PC-3 (cell line): ENCODE measurements around the gene DGKD. TPM values are rescaled to one million over a fixed set of nuclear protein-coding genes. Genes with fewer than 3 reads are reported as not detected.

Experiments used
- ATAC-seq: fragments of 200-7000 bp; cut with Tn5 transposase; 2 replicates; pipeline ENCODE4 v1.9.1; 2020; ENCODE audit warnings: mild to moderate bottlenecking, moderate library complexity
- BruUV-seq: library from RNA; stranded (reverse); fragments of 400-500 nt; replicated peaks from 2 replicates; lab custom pipeline; 2021; lab: Mats Ljungman, UMichigan
- CTCF ChIA-PET: fragments of 300-600 bp; sonication (Branson Sonifier 250); formaldehyde crosslinking; loops from one replicate; lab custom pipeline; 2022; ENCODE audit warnings: antibody characterized with exemption; lab: Charles Lee
- POLR2A ChIA-PET: fragments of 300-600 bp; sonication (Branson Sonifier 250); formaldehyde crosslinking; loops from one replicate; lab custom pipeline; 2022; ENCODE audit warnings: antibody characterized with exemption; ENCODE audit not compliant: unreplicated experiment; lab: Charles Lee
- DNase-seq: peaks from one replicate; pipeline ENCODE4 v3.0.0-alpha.2; 2015
- H2AFZ ChIP-seq: fragments of 300-600 bp; sonication (generic); 2 replicates; pipeline ENCODE4 v1.6.0; 2016; ENCODE audit warnings: antibody characterized with exemption, low read length
- H3F3A ChIP-seq: fragments of 300-600 bp; sonication (generic); one replicate; pipeline ENCODE4 v1.6.0; 2017; ENCODE audit warnings: antibody characterized with exemption, low read length, control low read depth, mild to moderate bottlenecking; ENCODE audit not compliant: unreplicated experiment
- H3K27ac ChIP-seq: fragments of 300-600 bp; sonication (generic); 2 replicates; pipeline ENCODE4 v1.5.1; 2016; ENCODE audit warnings: mild to moderate bottlenecking, low read length
- H3K27me3 ChIP-seq: fragments of 300-600 bp; sonication (generic); 2 replicates; pipeline ENCODE4 v1.6.1; 2016; ENCODE audit warnings: low read length, mixed read lengths
- H3K36me3 ChIP-seq: fragments of 300-600 bp; sonication (generic); 2 replicates; pipeline ENCODE4 v1.6.1; 2016; ENCODE audit warnings: low read depth, mixed run types, low read length, mixed read lengths
- H3K4me1 ChIP-seq: fragments of 300-600 bp; sonication (generic); 2 replicates; pipeline ENCODE4 v1.5.1; 2016; ENCODE audit warnings: low read length; ENCODE audit not compliant: insufficient read depth
- H3K4me2 ChIP-seq: fragments of 300-600 bp; sonication (generic); 2 replicates; pipeline ENCODE4 v1.6.0; 2016; ENCODE audit warnings: low read length
- H3K4me3 ChIP-seq: fragments of 300-600 bp; sonication (generic); 2 replicates; pipeline ENCODE4 v1.5.1; 2016; ENCODE audit warnings: mild to moderate bottlenecking, low read length, mixed read lengths
- H3K79me2 ChIP-seq: fragments of 300-600 bp; sonication (generic); 2 replicates; pipeline ENCODE4 v1.6.1; 2017; ENCODE audit warnings: low read length, mixed read lengths
- H3K9ac ChIP-seq: fragments of 300-600 bp; sonication (generic); 2 replicates; pipeline ENCODE4 v1.6.0; 2016; ENCODE audit warnings: mild to moderate bottlenecking, low read length
- H3K9me2 ChIP-seq: fragments of 300-600 bp; sonication (generic); replicated peaks from 2 replicates; pipeline ENCODE4 v1.6.1; 2016; ENCODE audit warnings: mixed run types, low read length, mixed read lengths
- H3K9me3 ChIP-seq: fragments of 300-600 bp; sonication (generic); 2 replicates; pipeline ENCODE4 v1.6.1; 2016; ENCODE audit warnings: low read length, mixed read lengths
- H4K20me1 ChIP-seq: fragments of 300-600 bp; sonication (generic); 2 replicates; pipeline ENCODE4 v1.6.1; 2016; ENCODE audit warnings: low read length, mixed read lengths
- CTCF ChIP-seq: fragments of 300-600 bp; sonication (generic); conservative IDR thresholded peaks from 2 replicates; pipeline ENCODE4 v1.5.1; 2017; ENCODE audit warnings: antibody characterized with exemption, low read depth, mild to moderate bottlenecking, low read length
- EZH2 ChIP-seq: fragments of 300-600 bp; sonication (generic); IDR thresholded peaks from one replicate; pipeline ENCODE4 v1.6.1; 2017; ENCODE audit warnings: antibody characterized with exemption, mild to moderate bottlenecking, low read length; ENCODE audit not compliant: unreplicated experiment
- EZH2phosphoT487 ChIP-seq: fragments of 300-600 bp; sonication (generic); IDR thresholded peaks from 2 replicates; pipeline ENCODE4 v1.6.1; 2018; ENCODE audit warnings: mild to moderate bottlenecking, antibody characterized with exemption, low read length, borderline replicate concordance
- intact Hi-C: fragments of 100-400 bp; cut with micrococcal nuclease; formaldehyde crosslinking; loops from 2 replicates; pipeline ENCODE4 v1.9.0; 2023
- total RNA-seq: library from RNA; depleted of rRNA; stranded (reverse); fragments of >200 nt; gene quantifications from 2 replicates; pipeline ENCODE4 v1.2.3, GENCODE V29; 2014

The DGKD gene
- total RNA-seq, 1 experiment from 2014 or later, result 23.3 TPM

GRCh38 chr2:233456111-233456510, 101.8 kb downstream of the DGKD start:
- intact Hi-C loops, result no loop called here
- H3K9me3 ChIP-seq, result no peaks in the 10 kb centered on the region
- no peak overlapping the region for H2AFZ ChIP-seq
- no peak overlapping the region for H3K27ac ChIP-seq
- H4K20me1 ChIP-seq, result no peaks in the 10 kb centered on the region
- H3K27me3 ChIP-seq, result no peaks in the 10 kb centered on the region
- no peak overlapping the region for H3K4me2 ChIP-seq
- BruUV-seq, result no TSS peak
- ATAC-seq, result no peak
- no peaks in the 10 kb centered on the region for H3F3A ChIP-seq
- POLR2A ChIA-PET, result no interaction called here
- no peaks in the 10 kb centered on the region for H3K9me2 ChIP-seq
- peaks cover 58% of the 10 kb centered on the region for H3K36me3 ChIP-seq
- DNase-seq, result no peak
- TF ChIP-seq EZH2, result no peak
- no peak for TF ChIP-seq EZH2phosphoT487
- no peak for TF ChIP-seq CTCF
- CTCF ChIA-PET, result no interaction called here
- H3K9ac ChIP-seq, result no peak overlapping the region
- H3K79me2 ChIP-seq, result no peaks in the 10 kb centered on the region
- no peak overlapping the region for H3K4me3 ChIP-seq
- H3K4me1 ChIP-seq, result no peaks in the 10 kb centered on the region

GRCh38 chr2:233456934-233457333, 102.6 kb downstream of the DGKD start:
- Histone ChIP-seq H3K9ac (no peak overlapping the region), H3K9me2 (no peaks in the 10 kb centered on the region), H3K27ac (no peak overlapping the region), H3K27me3 (no peaks in the 10 kb centered on the region), H3K4me3 (no peak overlapping the region), H3F3A (no peaks in the 10 kb centered on the region), H3K79me2 (no peaks in the 10 kb centered on the region), H3K9me3 (no peaks in the 10 kb centered on the region), H2AFZ (no peak overlapping the region), H3K4me2 (no peak overlapping the region), H3K4me1 (no peaks in the 10 kb centered on the region), H4K20me1 (no peaks in the 10 kb centered on the region), H3K36me3 (peaks cover 50% of the 10 kb centered on the region)
- ATAC-seq, result no peak
- DNase-seq, result no peak
- POLR2A ChIA-PET, result no interaction called here
- TF ChIP-seq EZH2, result no peak
- no peak for TF ChIP-seq EZH2phosphoT487
- TF ChIP-seq CTCF, result no peak
- BruUV-seq, result no TSS peak
- intact Hi-C loops, result no loop called here
- CTCF ChIA-PET, result no interaction called here

GRCh38 chr2:233457356-233457755, 103.1 kb downstream of the DGKD start:
- ATAC-seq (no peak), DNase-seq (no peak)
- Histone ChIP-seq H4K20me1 (no peaks in the 10 kb centered on the region), H3K79me2 (no peaks in the 10 kb centered on the region), H2AFZ (no peak overlapping the region), H3K36me3 (peaks cover 45% of the 10 kb centered on the region; the same call in 1 of the 2 replicates), H3K9ac (no peak overlapping the region), H3K4me2 (no peak overlapping the region), H3F3A (no peaks in the 10 kb centered on the region), H3K4me3 (no peak overlapping the region), H3K27ac (no peak overlapping the region), H3K27me3 (no peaks in the 10 kb centered on the region), H3K9me3 (no peaks in the 10 kb centered on the region), H3K4me1 (no peaks in the 10 kb centered on the region), H3K9me2 (no peaks in the 10 kb centered on the region)
- intact Hi-C loops, result no loop called here
- POLR2A ChIA-PET, result no interaction called here
- no peak for TF ChIP-seq EZH2phosphoT487
- TF ChIP-seq CTCF, result no peak
- no peak for TF ChIP-seq EZH2
- CTCF ChIA-PET, result no interaction called here
- no TSS peak for BruUV-seq
